Measurements from ENCODE around the gene MAGOH. TPM values are rescaled to one million over a fixed set of nuclear protein-coding genes. Genes with fewer than 3 reads are reported as not detected.

Gene MAGOH
- total and polyA plus RNA-seq, 9 of the 15 experiments (the other 6 are each of a cell fraction or from before 2014, with no cell fraction given): 102 to 342 (median 135) TPM

GRCh38 chr1:53238197-53239155 is at the start of gene MAGOH (continued):
- TF ChIP-seq, protein P1, sequence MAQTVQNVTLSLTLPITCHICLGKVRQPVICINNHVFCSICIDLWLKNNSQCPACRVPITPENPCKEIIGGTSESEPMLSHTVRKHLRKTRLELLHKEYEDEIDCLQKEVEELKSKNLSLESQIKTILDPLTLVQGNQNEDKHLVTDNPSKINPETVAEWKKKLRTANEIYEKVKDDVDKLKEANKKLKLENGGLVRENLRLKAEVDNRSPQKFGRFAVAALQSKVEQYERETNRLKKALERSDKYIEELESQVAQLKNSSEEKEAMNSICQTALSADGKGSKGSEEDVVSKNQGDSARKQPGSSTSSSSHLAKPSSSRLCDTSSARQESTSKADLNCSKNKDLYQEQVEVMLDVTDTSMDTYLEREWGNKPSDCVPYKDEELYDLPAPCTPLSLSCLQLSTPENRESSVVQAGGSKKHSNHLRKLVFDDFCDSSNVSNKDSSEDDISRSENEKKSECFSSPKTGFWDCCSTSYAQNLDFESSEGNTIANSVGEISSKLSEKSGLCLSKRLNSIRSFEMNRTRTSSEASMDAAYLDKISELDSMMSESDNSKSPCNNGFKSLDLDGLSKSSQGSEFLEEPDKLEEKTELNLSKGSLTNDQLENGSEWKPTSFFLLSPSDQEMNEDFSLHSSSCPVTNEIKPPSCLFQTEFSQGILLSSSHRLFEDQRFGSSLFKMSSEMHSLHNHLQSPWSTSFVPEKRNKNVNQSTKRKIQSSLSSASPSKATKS (CRISPR knock-in tag; IDR thresholded peaks at IDR 0.05): no peak
- TF ChIP-seq SOX6 (IDR thresholded peaks at IDR 0.05) (peak; percentile 63), NR2C2 (CRISPR knock-in tag; IDR thresholded peaks at IDR 0.05) (peak; percentile 83), NR2C2 (tag; IDR thresholded peaks at IDR 0.05) (peak; percentile 97), POLR3G (IDR thresholded peaks at IDR 0.05; ENCODE audit: extremely low read depth, insufficient read length, insufficient replicate concordance) (no peak), DACH1 (IDR thresholded peaks at IDR 0.05; ENCODE audit: partially characterized antibody) (peak; percentile 90), NR4A1 (CRISPR knock-in tag; IDR thresholded peaks at IDR 0.05) (no peak), NR4A1 (tag; IDR thresholded peaks at IDR 0.05) (0 out of 2 replicates have a peak, but pooled peaks have one; percentile 34), ZNF316 (IDR thresholded peaks at IDR 0.05) (no peak), TCF7L2 (IDR thresholded peaks at IDR 0.05; ENCODE audit: low read depth, low read length) (peak; percentile 33; the same call in 1 of the 2 replicates), ZBTB40 (IDR thresholded peaks at IDR 0.05) (peak; percentile 97), ZBTB40 (CRISPR knock-in tag; IDR thresholded peaks at IDR 0.05) (no peak), RFX7 (CRISPR knock-in tag; IDR thresholded peaks at IDR 0.05) (no peak), ZNF134 (CRISPR knock-in tag; conservative IDR thresholded peaks at IDR 0.05) (no peak)
- TF ChIP-seq, protein P2, sequence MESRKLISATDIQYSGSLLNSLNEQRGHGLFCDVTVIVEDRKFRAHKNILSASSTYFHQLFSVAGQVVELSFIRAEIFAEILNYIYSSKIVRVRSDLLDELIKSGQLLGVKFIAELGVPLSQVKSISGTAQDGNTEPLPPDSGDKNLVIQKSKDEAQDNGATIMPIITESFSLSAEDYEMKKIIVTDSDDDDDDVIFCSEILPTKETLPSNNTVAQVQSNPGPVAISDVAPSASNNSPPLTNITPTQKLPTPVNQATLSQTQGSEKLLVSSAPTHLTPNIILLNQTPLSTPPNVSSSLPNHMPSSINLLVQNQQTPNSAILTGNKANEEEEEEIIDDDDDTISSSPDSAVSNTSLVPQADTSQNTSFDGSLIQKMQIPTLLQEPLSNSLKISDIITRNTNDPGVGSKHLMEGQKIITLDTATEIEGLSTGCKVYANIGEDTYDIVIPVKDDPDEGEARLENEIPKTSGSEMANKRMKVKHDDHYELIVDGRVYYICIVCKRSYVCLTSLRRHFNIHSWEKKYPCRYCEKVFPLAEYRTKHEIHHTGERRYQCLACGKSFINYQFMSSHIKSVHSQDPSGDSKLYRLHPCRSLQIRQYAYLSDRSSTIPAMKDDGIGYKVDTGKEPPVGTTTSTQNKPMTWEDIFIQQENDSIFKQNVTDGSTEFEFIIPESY (CRISPR knock-in tag; IDR thresholded peaks at IDR 0.05): peak; percentile 84

Measured in K562 (cell line).